ENCODE results near the gene TEX38. TPM values are rescaled to one million over a fixed set of nuclear protein-coding genes. Genes with fewer than 3 reads are reported as not detected.

The TEX38 gene
- total and polyA plus RNA-seq, 10 of the 15 experiments (the other 5 are each of a cell fraction or from before 2014, with no cell fraction given) = 0.07 to 0.32 (median 0.15) TPM; not detected in 7

- Histone ChIP-seq H3K9me3 (replicated peaks; ENCODE audit: control insufficient read depth, insufficient read depth, low read length) (no peaks in the 10 kb centered on the region), H4K20me1 (ENCODE audit: control insufficient read depth, insufficient read depth) (no peaks in the 10 kb centered on the region), H3K4me3 (no peak overlapping the region), H3K4me2 (ENCODE audit: control insufficient read depth, insufficient read depth) (no peak overlapping the region), H3K36me3 (ENCODE audit: control insufficient read depth in 2 of 2, insufficient read depth in 2 of 2, low read length in 1 of 2) (no peaks in the 10 kb centered on the region), H3K27me3 (replicated peaks in 1 of 2; ENCODE audit: control insufficient read depth in 2 of 2, insufficient read depth in 2 of 2, low read length in 1 of 2) (no peaks in the 10 kb centered on the region), H3K9ac (ENCODE audit: control insufficient read depth, insufficient read depth, low read length) (no peak overlapping the region), H3K79me2 (ENCODE audit: control insufficient read depth, insufficient read depth, low read length) (no peaks in the 10 kb centered on the region), H3K4me1 (ENCODE audit: control insufficient read depth, insufficient read depth, low read length) (peaks cover 15% of the 10 kb centered on the region), H3K27ac (ENCODE audit: control insufficient read depth, insufficient read depth) (no peak overlapping the region), H2AFZ (ENCODE audit: control insufficient read depth, low read depth, low read length) (no peak overlapping the region)
- no peak for TF ChIP-seq ZBTB11 (CRISPR knock-in tag; IDR thresholded peaks at IDR 0.05)
- no peak for TF ChIP-seq ETV6 (conservative IDR thresholded peaks at IDR 0.05 in 1 of 2, IDR thresholded peaks at IDR 0.05 in 1 of 2; ENCODE audit: borderline replicate concordance in 1 of 2, low read depth in 1 of 2)
- TF ChIP-seq IRF3 (IDR thresholded peaks at IDR 0.05) = no peak
- no peak for TF ChIP-seq ZNF207 (IDR thresholded peaks at IDR 0.05; ENCODE audit: borderline replicate concordance)
- no peak for TF ChIP-seq RFX5 (IDR thresholded peaks at IDR 0.05; ENCODE audit: low read depth, low read length)
- TF ChIP-seq CTCF (IDR thresholded peaks at IDR 0.05 in 2 of 3, conservative IDR thresholded peaks at IDR 0.05 in 1 of 3; ENCODE audit: control insufficient read depth in 2 of 3, extremely low read depth in 1 of 3, insufficient read depth in 1 of 3, low read depth in 3 of 3, low read length in 3 of 3) = peak; percentile 47 to 56 (median 49); a peak in 5 of 6 replicates
- peak; percentile 32; the same call in 1 of the 2 replicates for TF ChIP-seq SMC3 (IDR thresholded peaks at IDR 0.05; ENCODE audit: borderline replicate concordance, low read length)
- no peak for TF ChIP-seq FOXM1 (IDR thresholded peaks at IDR 0.05; ENCODE audit: low read depth, low read length)
- TF ChIP-seq NBN (IDR thresholded peaks at IDR 0.05) = no peak
- TF ChIP-seq RAD21 (IDR thresholded peaks at IDR 0.05; ENCODE audit: insufficient read depth, low read depth, low read length) = peak; percentile 58
- no peak for TF ChIP-seq BCL11A (IDR thresholded peaks at IDR 0.05; ENCODE audit: low read depth, low read length)
- 74% methylated on average over 3 of the region's 3 CpGs for WGBS (ENCODE audit: insufficient coverage, insufficient replicate concordance, low lambda C conversion rate, missing lambda C conversion rate)
- ChIA-PET RAD21 (ENCODE audit: unreplicated experiment) (interaction anchor here (0.6 to 3.4 kb wide), 4 partner anchors 8 to 104 kb away, joined by 3 to 15 read pairs (median 3); partner anchors contain the start of gene EFCAB14), POLR2A (interaction anchor here (1.1 to 1.2 kb wide), 2 partner anchors 9 to 98 kb away, joined by 3 read pairs; no protein-coding TSS in a partner anchor), SMC1A (ENCODE audit: uncharacterized antibody, unreplicated experiment) (interaction anchor here (1.0 to 2.3 kb wide), 2 partner anchors 98 to 103 kb away, joined by 3 to 13 read pairs; no protein-coding TSS in a partner anchor), CTCF (interaction anchor here (0.9 to 4.7 kb wide), 8 partner anchors 9 to 102 kb away, joined by 3 to 37 read pairs (median 4); partner anchors contain the start of gene EFCAB14)
- DNase-seq (ENCODE audit: low read depth, low spot score) = no peak
- no TSS peak for BruUV-seq (replicated peaks)
- ATAC-seq = peak; percentile 49; the same call in 2 of the 3 replicates
- in situ Hi-C loops (cut with MboI) = no loop called here
- intact Hi-C loops (cut with micrococcal nuclease; ENCODE audit: unreplicated experiment) = loop anchor here (1.0 kb wide), 1 partner anchor 103 kb away; no protein-coding TSS in a partner anchor
- FAIRE-seq = no peak
Observed at GRCh38 chr1:46622344-46622743, 49.3 kb upstream of the TEX38 start.

All from GM12878 (cell line).